HG02571 (cell line): Measurements from ENCODE around the gene NR3C1.
A peak's percentile ranks its signal among the peaks of the same experiment; 100 is the strongest.

Experiments
- ATAC-seq: cut with Tn5 transposase; IDR thresholded peaks from one replicate; pipeline ENCODE4 v1.9.1; 2021; ENCODE audit warnings: mild to moderate bottlenecking, moderate library complexity; ENCODE audit not compliant: unreplicated experiment

Gene NR3C1

GRCh38 chr5:143243103-143243502, 160.4 kb downstream of the NR3C1 start:
- ATAC-seq: no peak

DNA sequence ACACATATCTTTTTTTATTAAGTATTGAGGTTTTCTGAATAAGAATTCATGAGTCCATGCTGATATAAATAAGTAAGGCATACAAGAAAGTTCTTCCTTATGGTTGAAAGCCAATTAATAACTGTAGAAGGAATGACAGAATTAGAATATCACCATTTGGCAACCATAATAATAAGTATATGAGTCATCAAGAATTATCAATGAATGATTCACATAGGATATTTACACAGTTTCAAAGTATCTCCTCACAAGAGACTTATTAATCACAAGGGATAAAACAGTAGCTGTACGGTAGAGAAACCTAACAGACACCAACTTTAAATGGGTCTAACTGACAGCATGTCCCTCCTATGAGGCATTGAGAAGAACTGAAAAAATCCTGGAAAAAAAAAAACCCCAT, 161.6 kb downstream of the NR3C1 start:
- ATAC-seq: no peak

GRCh38 chr5:143239882-143240518, 163.5 kb downstream of the NR3C1 start:
- no peak for ATAC-seq

DNA sequence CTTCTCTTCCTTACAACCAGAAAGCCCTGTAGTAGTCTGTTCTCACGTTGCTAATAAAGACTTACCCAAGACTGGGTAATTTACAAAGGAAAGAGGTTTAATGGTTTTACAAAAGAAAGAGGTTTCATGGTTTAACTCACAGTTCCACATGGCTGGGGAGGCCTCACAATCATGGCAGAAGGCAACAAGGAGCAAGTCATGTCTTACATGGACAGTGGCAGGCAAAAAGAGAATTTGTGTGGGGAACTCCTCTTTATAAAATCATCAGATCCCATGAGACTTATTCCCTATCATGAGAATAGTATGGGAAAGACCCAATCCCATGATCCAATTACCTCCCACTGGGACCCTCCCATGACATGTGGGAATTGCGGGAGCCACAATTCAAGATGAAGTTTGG, 164.9 kb downstream of the NR3C1 start:
- ATAC-seq: no peak

DNA sequence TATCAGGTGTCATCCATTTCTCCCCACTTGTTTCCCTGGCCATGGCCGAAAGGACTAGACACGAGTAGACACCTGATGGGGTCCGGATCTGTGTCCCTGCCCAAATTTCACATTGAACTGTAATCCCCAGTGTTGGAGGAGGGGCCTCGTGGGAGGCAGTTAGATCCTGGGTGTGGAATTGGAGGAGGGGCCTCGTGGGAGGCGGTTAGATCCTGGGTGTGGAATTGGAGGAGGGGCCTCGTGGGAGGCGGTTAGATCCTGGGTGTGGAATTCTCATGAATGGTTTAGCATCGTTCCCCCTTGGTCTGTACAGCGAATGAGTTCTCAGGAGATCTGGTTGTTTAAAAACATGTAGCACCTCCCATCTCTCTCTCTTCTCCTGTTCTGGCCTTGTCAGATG, 165.8 kb downstream of the NR3C1 start:
- ATAC-seq: no peak

GRCh38 chr5:143236682-143237081, 166.8 kb downstream of the NR3C1 start:
- ATAC-seq: no peak

GRCh38 chr5:143235423-143235822, 168.1 kb downstream of the NR3C1 start:
- no peak for ATAC-seq

DNA sequence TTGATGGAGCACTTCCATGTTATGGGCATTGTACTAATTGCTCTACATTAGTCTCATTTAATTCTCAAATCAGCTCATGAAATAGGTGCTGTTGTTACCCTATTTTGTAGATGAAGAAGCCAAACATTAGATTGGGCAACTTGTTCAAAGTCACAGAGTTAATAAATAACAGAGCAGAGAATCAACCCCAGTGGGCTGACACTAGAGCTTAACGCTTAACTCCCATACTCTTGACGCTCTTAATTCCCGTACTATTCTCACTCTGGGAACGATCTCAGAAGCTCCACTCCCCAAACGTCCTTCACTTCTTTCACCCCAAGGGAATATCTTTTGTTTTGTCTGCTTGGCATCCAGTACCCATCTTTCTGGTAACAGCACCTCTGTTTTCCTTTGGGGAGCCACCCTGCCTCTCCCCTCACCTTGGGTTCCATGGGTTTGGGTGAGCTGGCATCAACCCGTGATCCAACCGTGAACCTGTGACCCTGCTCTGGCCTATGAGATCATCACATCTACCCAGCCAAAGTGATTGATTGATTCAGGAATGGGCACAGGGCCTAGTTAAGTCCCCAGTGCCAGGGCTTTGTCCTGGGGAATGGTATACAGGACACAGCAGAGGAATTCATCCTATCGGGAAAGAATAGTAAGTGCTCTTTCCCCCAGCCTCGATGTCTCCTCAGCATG, 169.2 kb downstream of the NR3C1 start:
- ATAC-seq: no peak

DNA sequence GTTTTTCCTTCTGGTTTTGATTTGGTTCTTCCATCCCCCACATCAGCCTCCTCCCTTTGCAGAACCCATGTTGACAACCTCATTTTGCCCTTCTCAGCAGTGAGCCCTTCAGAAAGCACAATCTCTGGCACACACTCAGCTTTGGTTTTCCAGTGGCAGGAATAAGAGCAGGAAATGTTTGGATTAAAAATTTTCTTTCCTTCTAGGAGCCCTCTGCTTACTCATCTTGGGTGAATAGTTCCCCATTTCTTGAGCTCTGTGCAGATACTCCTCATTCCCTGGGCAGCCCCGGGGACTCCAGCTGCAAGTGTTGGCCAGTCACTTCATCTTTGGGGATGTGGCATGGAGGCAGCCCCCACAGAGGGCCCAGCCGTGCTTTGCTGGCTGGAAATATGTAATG, 170.5 kb downstream of the NR3C1 start:
- no peak for ATAC-seq

DNA sequence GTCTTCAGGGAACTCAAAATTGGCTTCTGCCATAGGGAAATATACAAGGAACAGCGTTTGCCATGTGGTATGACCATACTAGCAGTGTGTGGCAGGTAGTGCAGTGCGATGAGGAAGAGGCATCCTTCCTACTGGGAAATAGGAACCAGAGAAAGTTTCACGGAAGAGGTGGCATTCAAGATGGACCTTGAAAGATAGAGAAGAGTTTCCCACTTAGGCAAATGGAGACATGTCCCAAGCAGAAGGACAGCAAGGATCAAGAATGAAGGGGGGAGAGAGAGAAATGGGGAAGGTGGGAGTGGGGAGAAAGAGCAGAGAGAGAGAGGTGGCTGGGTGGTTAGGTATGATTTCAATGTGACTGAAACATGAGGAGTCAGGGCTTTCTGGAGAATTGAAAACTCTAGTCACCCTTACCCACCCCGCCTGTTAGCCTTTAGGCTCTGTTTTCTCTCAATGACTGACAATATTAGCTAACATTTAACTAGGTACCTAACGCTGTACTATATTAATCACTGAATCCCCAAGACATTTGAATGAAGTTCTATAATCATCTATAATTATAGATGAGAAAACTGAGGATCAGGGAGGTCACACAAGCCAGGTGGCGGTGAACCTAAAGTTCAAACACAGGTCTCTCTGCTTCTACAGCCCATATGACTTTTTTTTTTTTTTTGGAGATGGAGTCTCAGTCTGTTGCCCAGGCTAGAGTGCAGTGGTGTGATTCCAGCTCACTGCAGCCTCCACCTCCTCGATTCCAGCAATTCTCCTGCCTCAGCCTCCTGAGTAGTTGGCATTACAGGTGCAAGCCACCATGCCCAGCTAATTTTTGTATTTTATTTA, 171.3 kb downstream of the NR3C1 start:
- no peak for ATAC-seq

DNA sequence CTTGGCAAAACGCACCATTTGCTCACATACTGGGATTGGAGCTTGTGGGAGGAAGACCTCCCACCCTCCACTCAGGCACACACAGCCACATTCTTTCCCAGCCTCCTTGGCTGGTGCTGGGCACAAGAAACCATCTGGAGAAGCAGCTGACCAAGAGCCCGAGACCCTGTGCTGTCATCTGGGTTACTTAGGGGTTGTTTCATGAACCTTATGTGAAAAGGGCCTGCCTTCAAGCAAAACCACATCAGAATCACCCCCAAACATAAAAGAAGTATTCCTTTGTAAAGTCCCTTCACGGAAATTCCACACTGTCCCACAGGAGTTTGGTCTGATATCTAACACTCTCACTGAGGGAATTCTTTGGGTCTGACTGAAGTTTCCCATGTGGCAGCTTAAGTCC, 172.1 kb downstream of the NR3C1 start:
- no peak for ATAC-seq

DNA sequence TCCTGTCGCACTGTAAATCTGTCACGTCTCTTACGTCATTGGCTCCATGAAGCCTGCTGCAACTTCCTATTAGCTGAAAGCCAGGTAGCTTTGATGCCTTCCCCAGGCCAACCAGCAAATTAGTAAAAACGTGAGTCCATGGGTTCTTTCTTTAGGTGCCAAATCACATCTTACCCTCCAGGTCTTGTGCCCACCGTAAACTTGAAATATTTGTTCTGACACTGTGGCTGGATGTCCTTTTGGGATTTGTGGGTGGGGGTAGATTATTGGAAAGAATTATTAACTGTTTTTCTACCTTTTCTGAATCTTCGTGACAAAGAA, 172.8 kb downstream of the NR3C1 start:
- no peak for ATAC-seq

DNA sequence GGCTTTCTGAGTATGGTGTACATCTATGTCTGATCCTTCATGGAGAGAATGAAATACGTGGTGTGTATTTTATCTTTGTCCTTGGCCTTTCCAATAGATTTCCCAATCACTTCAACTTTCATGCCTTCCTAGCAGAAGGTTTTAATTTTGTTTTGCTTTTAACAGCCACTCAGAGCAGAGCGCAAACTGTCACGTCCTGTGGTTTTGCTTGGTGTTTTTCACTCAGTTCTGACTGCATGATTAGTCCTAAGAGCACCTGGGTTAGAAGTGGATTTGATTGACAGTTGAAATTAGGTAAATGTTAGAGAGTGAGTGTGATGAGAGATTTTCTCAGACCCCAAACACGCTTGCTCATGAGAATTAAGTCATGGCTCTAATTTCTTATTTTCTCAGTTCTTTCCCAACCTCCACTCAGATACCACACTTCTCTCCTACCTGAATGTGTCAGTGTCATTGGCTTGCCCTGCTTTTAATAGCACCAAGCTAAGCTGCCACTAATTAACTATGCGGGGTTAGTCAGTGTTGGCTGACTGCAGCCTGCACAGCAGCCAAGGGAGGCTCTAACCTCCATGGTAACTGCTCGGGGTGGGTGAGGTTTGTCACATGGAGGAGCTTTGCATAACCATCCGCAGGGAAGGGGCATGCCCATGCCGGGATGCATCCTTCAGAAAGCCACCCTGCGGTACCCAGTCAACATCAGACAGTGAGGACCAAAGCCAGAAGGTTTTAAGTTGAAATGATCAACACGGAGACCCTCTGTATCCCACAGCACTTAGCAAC, 173.4 kb downstream of the NR3C1 start:
- peak; percentile 91 for ATAC-seq

DNA sequence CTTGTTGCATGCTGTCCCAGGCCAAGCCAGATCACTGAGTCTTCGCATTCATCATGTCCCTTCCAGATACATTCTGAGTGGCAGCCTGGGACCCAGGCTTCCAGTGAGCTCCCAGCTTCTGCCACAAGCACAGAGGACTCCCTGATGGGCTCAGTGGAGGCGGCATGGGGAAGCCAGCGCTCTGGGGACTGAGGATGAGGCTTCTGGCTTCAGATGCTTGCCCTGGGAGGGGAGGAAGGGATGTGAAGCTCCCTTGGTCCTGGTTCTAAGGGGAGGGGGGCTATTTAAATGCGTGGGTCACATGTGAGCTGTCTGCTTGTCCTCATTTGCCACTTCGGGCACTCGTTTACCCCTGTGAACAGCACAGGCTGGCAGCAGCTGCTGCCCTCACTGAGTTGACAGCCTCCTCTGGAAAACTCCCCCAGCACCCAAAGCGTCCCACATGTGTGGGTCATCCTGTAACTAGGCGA, 174.0 kb downstream of the NR3C1 start:
- peak; percentile 41 for ATAC-seq

DNA sequence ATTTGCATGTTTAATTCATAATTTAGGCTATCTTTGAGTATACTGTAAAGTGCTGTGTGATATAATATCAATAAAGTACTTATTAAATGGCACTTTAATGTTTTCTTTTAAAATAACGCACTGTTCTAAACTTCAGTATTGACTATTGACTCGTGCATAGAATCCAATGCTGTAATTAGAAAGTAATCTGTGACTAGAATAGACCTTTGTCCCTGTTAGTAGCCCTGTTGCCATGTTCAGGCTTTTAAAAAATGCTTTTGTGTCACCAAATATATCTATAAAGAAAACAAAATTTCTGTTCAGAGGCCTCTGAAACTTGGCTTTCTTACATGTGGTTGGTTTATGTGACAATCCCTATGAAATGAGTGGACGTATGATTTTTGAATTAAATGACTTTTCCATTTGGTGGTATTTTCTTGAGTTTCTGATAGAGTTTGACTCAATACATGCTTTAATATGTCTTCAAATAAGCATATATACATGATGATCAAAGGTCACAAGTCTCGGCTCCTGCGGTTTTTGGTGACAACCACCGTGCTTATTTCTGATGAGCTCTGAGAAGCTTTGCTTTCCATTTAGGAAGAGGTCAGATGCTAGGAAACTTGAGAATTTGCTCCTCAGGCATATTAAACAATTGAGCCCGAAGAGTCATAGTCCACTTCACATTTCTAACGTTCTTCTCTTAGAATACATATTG, 174.7 kb downstream of the NR3C1 start:
- ATAC-seq: no peak
